ENCODE measurements around the gene FBXW5. TPM values are rescaled to one million over a fixed set of nuclear protein-coding genes. Genes with fewer than 3 reads are reported as not detected.

Gene FBXW5
- total RNA-seq, 3 donors from 2014 or later, result 103 to 183 (median 126) TPM

DNA sequence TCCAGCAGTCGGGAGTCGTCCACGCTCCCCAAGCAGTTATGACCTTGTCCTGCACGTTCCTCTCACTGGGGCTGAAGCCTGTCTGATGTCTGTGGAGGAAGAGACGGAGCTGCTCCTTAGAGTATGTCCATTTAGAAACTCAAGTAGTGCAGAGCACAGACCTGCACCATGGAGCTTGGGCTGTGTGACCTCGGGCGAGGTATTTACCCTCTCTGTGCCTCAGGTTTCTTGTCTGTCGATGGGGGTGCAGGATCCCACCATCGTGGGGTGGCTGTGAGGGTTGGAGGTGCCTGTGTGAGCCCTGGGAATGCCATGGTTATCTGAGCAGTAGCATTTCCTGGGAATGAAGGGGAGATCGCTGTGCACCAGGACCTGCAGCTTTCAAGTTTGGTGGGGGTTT, 44.0 kb downstream of the FBXW5 start:
- peak overlapping the region; percentile 91 to 93 for H3K27ac ChIP-seq
- H3K4me1 ChIP-seq, result peaks cover 11 to 23% of the 10 kb centered on the region in 2 donors
- no peaks in the 10 kb centered on the region for H3K36me3 ChIP-seq
- H3K27me3 ChIP-seq, result no peaks in the 10 kb centered on the region
- H3K9me3 ChIP-seq, result no peaks in the 10 kb centered on the region
- intact Hi-C loops (cut with DNase I; ENCODE audit: low total_unique reads), result no loop called here
- H3K4me3 ChIP-seq, result no peak overlapping the region
- DNase-seq (ENCODE audit: low spot score in 2 of 2), result no peak
- TF ChIP-seq POLR2AphosphoS5 (IDR thresholded peaks at IDR 0.05), result no peak
- no peak for TF ChIP-seq POLR2A (IDR thresholded peaks at IDR 0.05)
- no peak for TF ChIP-seq CTCF (IDR thresholded peaks at IDR 0.05)

DNA sequence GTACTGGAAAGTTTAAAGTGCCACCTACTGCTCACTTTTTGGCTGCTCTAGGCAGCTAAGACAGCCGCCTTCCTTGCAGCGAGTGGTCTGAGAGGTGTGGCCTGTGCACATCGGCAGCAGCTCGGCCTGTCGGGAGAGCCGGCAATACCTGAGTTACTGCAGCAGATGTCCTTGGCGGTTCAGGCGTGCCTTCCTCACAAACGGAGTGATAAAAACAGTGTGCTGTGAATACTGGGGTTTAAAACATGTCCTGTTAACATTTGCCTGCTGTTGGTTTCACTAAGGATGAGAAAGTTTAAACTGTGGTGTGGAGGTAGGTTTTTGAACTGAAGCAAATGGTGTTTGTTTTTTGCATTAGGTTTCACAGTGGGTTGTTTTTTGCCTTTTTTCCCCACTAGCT, 45.3 kb downstream of the FBXW5 start:
- Histone ChIP-seq H3K4me1 (peaks cover 11 to 23% of the 10 kb centered on the region in 2 donors), H3K4me3 (no peak overlapping the region), H3K27ac (peak overlapping the region in 1 of 2 donors; percentile 91)

DNA sequence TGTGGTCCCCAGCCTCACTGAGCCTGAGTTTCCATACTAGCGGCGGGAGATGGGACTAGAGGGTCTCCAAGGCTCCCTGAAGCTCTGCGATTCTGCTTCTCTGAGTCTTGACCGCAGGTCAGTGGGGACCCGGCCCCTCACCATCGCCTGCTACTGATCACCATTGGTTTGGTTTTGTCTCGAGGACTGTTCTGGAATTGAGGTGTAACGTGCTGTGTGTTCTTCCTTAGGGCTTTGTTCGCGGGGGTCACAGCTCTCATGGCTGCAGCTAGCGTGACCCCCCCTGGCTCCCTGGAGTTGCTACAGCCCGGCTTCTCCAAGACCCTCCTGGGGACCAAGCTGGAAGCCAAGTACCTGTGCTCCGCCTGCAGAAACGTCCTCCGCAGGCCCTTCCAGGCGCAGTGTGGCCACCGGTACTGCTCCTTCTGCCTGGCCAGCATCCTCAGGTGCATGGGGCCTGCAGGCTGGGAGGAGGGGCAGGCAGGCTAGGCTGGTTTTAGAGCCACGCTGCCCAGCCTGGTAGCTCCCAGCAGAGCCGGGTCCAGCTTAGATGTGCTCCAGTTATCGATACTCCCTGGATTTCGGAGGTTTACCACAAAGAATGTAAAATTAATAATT, 45.9 kb downstream of the FBXW5 start:
- no peaks in the 10 kb centered on the region for H3K27me3 ChIP-seq
- DNase-seq (ENCODE audit: low spot score in 2 of 2), result no peak
- H3K9me3 ChIP-seq, result no peaks in the 10 kb centered on the region
- H3K4me1 ChIP-seq, result peaks cover 11 to 23% of the 10 kb centered on the region in 2 donors
- intact Hi-C loops (cut with DNase I; ENCODE audit: low total_unique reads), result no loop called here
- no peak overlapping the region for H3K27ac ChIP-seq
- TF ChIP-seq CTCF (IDR thresholded peaks at IDR 0.05), result no peak
- TF ChIP-seq POLR2A (IDR thresholded peaks at IDR 0.05), result no peak
- TF ChIP-seq POLR2AphosphoS5 (IDR thresholded peaks at IDR 0.05), result no peak
- H3K36me3 ChIP-seq, result no peaks in the 10 kb centered on the region
- no peak overlapping the region for H3K4me3 ChIP-seq

More for the DNA sequence above, 45.3 kb downstream of the FBXW5 start:
- TF ChIP-seq POLR2AphosphoS5 (IDR thresholded peaks at IDR 0.05) (no peak), POLR2A (IDR thresholded peaks at IDR 0.05) (no peak), CTCF (IDR thresholded peaks at IDR 0.05) (no peak)
- DNase-seq (ENCODE audit: low spot score in 2 of 2), result no peak
- no peaks in the 10 kb centered on the region for H3K36me3 ChIP-seq
- intact Hi-C loops (cut with DNase I; ENCODE audit: low total_unique reads), result no loop called here
- H3K27me3 ChIP-seq, result no peaks in the 10 kb centered on the region
- H3K9me3 ChIP-seq, result no peaks in the 10 kb centered on the region

DNA sequence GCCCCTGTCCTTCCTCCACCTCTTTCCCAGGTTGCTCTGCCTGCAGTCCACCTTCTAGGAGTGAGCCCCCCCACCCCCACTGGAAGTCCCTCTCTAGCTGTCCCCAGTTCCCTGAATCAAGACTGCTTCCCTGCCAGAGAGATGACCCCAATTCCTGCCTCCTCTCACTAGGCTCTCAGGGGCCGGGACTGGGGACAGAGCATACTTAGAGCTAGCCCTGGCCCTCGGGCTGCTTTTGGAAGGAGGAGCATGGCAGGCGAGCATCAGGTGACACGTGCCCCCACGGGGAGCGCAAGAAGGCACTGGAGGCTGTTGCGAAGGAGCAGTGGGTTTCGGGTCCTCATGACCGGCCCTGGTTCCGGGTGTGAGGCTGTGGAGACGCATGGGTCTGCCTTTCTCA, 48.5 kb downstream of the FBXW5 start:
- Histone ChIP-seq H3K9me3 (no peaks in the 10 kb centered on the region), H3K36me3 (no peaks in the 10 kb centered on the region), H3K4me1 (peaks cover 0 to 3% of the 10 kb centered on the region in 2 donors), H3K4me3 (no peak overlapping the region), H3K27ac (no peak overlapping the region), H3K27me3 (no peaks in the 10 kb centered on the region)
- TF ChIP-seq POLR2AphosphoS5 (IDR thresholded peaks at IDR 0.05) (no peak), CTCF (IDR thresholded peaks at IDR 0.05) (no peak), POLR2A (IDR thresholded peaks at IDR 0.05) (no peak)
- intact Hi-C loops (cut with DNase I; ENCODE audit: low total_unique reads), result no loop called here
- DNase-seq (ENCODE audit: low spot score in 2 of 2), result no peak

DNA sequence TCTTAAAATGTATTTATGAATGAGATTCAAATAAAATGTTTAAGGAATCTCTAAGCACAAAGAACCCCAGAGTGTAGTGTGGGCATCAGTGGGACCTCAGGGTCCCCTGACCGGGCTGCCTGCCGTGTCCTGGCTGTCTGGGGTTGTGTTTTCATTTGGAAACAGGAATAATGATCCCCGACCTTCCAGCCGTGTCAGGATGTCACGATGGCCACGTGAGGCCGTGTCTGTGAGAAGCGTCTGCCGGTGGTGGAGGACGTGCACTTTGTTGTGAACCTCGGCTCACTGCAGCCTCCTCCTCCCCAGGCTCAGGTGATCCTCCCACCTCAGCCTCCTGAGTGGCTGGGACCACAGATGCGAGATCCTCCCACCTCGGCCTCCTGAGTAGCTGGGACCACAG, 53.9 kb downstream of the FBXW5 start:
- intact Hi-C loops (cut with DNase I; ENCODE audit: low total_unique reads), result no loop called here
- H3K4me3 ChIP-seq, result no peak overlapping the region
- no peaks in the 10 kb centered on the region for H3K36me3 ChIP-seq
- no peak overlapping the region for H3K27ac ChIP-seq
- H3K4me1 ChIP-seq, result no peaks in the 10 kb centered on the region
- H3K9me3 ChIP-seq, result no peaks in the 10 kb centered on the region
- DNase-seq (ENCODE audit: low spot score in 2 of 2), result no peak
- TF ChIP-seq CTCF (IDR thresholded peaks at IDR 0.05) (no peak), POLR2A (IDR thresholded peaks at IDR 0.05) (no peak), POLR2AphosphoS5 (IDR thresholded peaks at IDR 0.05) (no peak)
- no peaks in the 10 kb centered on the region for H3K27me3 ChIP-seq

Other genes with a start within 250 kb of the FBXW5 start
- 1 to 10 TPM; 4.8 to 8.2 (median 5.6) TPM for gene DIPK1B, start 232.2 kb downstream of the FBXW5 start, total RNA-seq
- gene LCN10, start 201.8 kb downstream of the FBXW5 start, total RNA-seq, result 1 to 10 TPM in 2 of 3 donors, under 1 TPM in 1; 0.73 to 6.9 (median 6.7) TPM
- 10 to 100 TPM in 1 of 3 donors, 1 to 10 TPM in 2; 4.1 to 12.2 (median 9.5) TPM for gene LCN6, start 196.2 kb downstream of the FBXW5 start, total RNA-seq
- gene LCN8, start 186.5 kb downstream of the FBXW5 start, total RNA-seq, result not detected
- gene LCN15, start 180.2 kb downstream of the FBXW5 start, total RNA-seq, result not detected
- 100 to 1,000 TPM in 2 of 3 donors, 10 to 100 TPM in 1; 85.8 to 121 (median 103) TPM for gene TMEM141, start 153.4 kb downstream of the FBXW5 start, total RNA-seq
- gene CCDC183, start 148.4 kb downstream of the FBXW5 start, total RNA-seq, result 1 to 10 TPM in 2 of 3 donors, under 1 TPM in 1; 0.64 to 5.7 (median 5.6) TPM
- gene RABL6, start 136.8 kb downstream of the FBXW5 start, total RNA-seq, result 10 to 100 TPM; 38.2 to 51.5 (median 41.3) TPM
- gene AJM1, start 102.3 kb downstream of the FBXW5 start, total RNA-seq, result 1 to 10 TPM; 1.0 to 2.3 (median 1.1) TPM
- gene PHPT1, start 95.3 kb downstream of the FBXW5 start, total RNA-seq, result 10 to 100 TPM; 43.2 to 70.8 (median 52.5) TPM
- gene MAMDC4, start 92.4 kb downstream of the FBXW5 start, total RNA-seq, result 1 to 10 TPM in 2 of 3 donors, under 1 TPM in 1; 0.64 to 5.6 (median 3.4) TPM
- 100 to 1,000 TPM; 334 to 365 (median 365) TPM for gene EDF1, start 78.4 kb downstream of the FBXW5 start, total RNA-seq
- 1 to 10 TPM; 3.4 to 8.9 (median 8.5) TPM for gene TRAF2, start 58.2 kb downstream of the FBXW5 start, total RNA-seq
- gene C8G, start 505 bp upstream of the FBXW5 start, total RNA-seq, result not detected
- 1 to 10 TPM in 2 of 3 donors, not detected in 1; 1.8 to 5.6 TPM for gene LCN12, start 7.5 kb upstream of the FBXW5 start, total RNA-seq
- 10 to 100 TPM; 46.7 to 72.6 (median 48.2) TPM for gene PTGDS, start 32.8 kb upstream of the FBXW5 start, total RNA-seq
- gene LCNL1, start 38.3 kb upstream of the FBXW5 start, total RNA-seq, result under 1 TPM in 2 of 3 donors, not detected in 1; 0.16 to 0.29 TPM
- gene PAXX, start 47.7 kb upstream of the FBXW5 start, total RNA-seq, result 10 to 100 TPM; 24.6 to 66.2 (median 49.2) TPM
- gene CLIC3, start 51.8 kb upstream of the FBXW5 start, total RNA-seq, result 1 to 10 TPM in 1 of 3 donors, under 1 TPM in 1, not detected in 1; 0.32 to 3.5 TPM
- gene ABCA2, start 83.5 kb upstream of the FBXW5 start, total RNA-seq, result 10 to 100 TPM; 17.0 to 30.6 (median 18.9) TPM
- gene FUT7, start 87.3 kb upstream of the FBXW5 start, total RNA-seq, result not detected
- 10 to 100 TPM; 21.9 to 63.9 (median 63.1) TPM for gene NPDC1, start 101.4 kb upstream of the FBXW5 start, total RNA-seq
- gene ENTPD2, start 109.3 kb upstream of the FBXW5 start, total RNA-seq, result 1 to 10 TPM in 2 of 3 donors, under 1 TPM in 1; 0.16 to 6.7 (median 3.6) TPM
- 1 to 10 TPM in 2 of 3 donors, under 1 TPM in 1; 0.96 to 2.9 (median 2.8) TPM for gene SAPCD2, start 125.8 kb upstream of the FBXW5 start, total RNA-seq
- gene UAP1L1, start 132.8 kb upstream of the FBXW5 start, total RNA-seq, result 10 to 100 TPM in 1 of 3 donors, 1 to 10 TPM in 2; 6.7 to 12.0 (median 6.9) TPM
- 10 to 100 TPM; 50.1 to 62.8 (median 50.8) TPM for gene MAN1B1, start 142.2 kb upstream of the FBXW5 start, total RNA-seq
- gene DPP7, start 170.0 kb upstream of the FBXW5 start, total RNA-seq, result 100 to 1,000 TPM; 115 to 137 (median 132) TPM
- 1 to 10 TPM in 2 of 3 donors, not detected in 1; 1.3 to 1.9 TPM for gene GRIN1, start 194.4 kb upstream of the FBXW5 start, total RNA-seq
- 1 to 10 TPM in 2 of 3 donors, not detected in 1; 7.8 to 9.2 TPM for gene LRRC26, start 225.3 kb upstream of the FBXW5 start, total RNA-seq
- gene TMEM210, start 227.3 kb upstream of the FBXW5 start, total RNA-seq, result not detected
- gene ANAPC2, start 243.8 kb upstream of the FBXW5 start, total RNA-seq, result 10 to 100 TPM; 32.0 to 35.7 (median 32.9) TPM
- gene SSNA1, start 243.9 kb upstream of the FBXW5 start, total RNA-seq, result 10 to 100 TPM; 75.0 to 92.8 (median 82.7) TPM

Measured in breast epithelium (tissue), 4 donors.